Spleen (tissue), 11 donors: ENCODE measurements around the gene LAX1. TPM values are rescaled to one million over a fixed set of nuclear protein-coding genes. Genes with fewer than 3 reads are reported as not detected.

ENCODE experiments used
- DNase-seq: peaks from one replicate; pipeline ENCODE4 v3.0.0-alpha.2; 2020
- H3K27ac ChIP-seq, 8 donors: fragments of 200-600 bp; sonication (generic) in 7 of 8; 1 replicate in 4 of 8; 2 replicates in 4 of 8; pipeline versions ENCODE4 v1.5.0 to v1.8.0; 2016 to 2021; ENCODE audit warnings: inconsistent platforms in 4 of 8, mild to moderate bottlenecking in 4 of 8, moderate library complexity in 1 of 8
- H3K27me3 ChIP-seq, 7 donors: fragments of 200-600 bp; sonication (generic) in 6 of 7; replicated peaks in 1 of 7; 1 replicate in 4 of 7; 2 replicates in 3 of 7; pipeline versions ENCODE4 v1.5.0 to v1.8.0; 2016 to 2021; ENCODE audit warnings: inconsistent platforms in 3 of 7, mild to moderate bottlenecking in 1 of 7
- H3K36me3 ChIP-seq, 6 donors: fragments of 200-600 bp; sonication (generic) in 5 of 6; 1 replicate in 4 of 6; 2 replicates in 2 of 6; pipeline versions ENCODE4 v1.5.0 to v1.8.0; 2016 to 2021; ENCODE audit warnings: inconsistent platforms in 2 of 6
- H3K4me1 ChIP-seq, 6 donors: fragments of 200-600 bp; sonication (generic) in 5 of 6; 1 replicate in 3 of 6; 2 replicates in 3 of 6; pipeline versions ENCODE4 v1.5.0 to v1.8.0; 2016 to 2021; ENCODE audit warnings: inconsistent platforms in 3 of 6
- H3K4me3 ChIP-seq, 8 donors: fragments of 200-600 bp; sonication (generic) in 7 of 8; 1 replicate in 4 of 8; 2 replicates in 4 of 8; pipeline versions ENCODE4 v1.5.0 to v1.8.0; 2016 to 2021; ENCODE audit warnings: inconsistent platforms in 4 of 8, mild to moderate bottlenecking in 4 of 8, moderate library complexity in 2 of 8
- H3K9me3 ChIP-seq, 8 donors: fragments of 200-600 bp; sonication (generic) in 7 of 8; 1 replicate in 4 of 8; 2 replicates in 4 of 8; pipeline versions ENCODE4 v1.5.0 to v1.8.0; 2016 to 2021; ENCODE audit warnings: inconsistent platforms in 4 of 8
- CTCF ChIP-seq, 11 experiments: fragments of 200-600 bp in 7 of 11; fragments of 450-650 bp in 4 of 11; sonication (generic) in 4 of 11; IDR thresholded peaks in 8 of 11; conservative IDR thresholded peaks in 3 of 11; 1 replicate in 7 of 11; 2 replicates in 4 of 11; pipeline versions ENCODE4 v1.4.0 to v1.8.0; 2016 to 2021; ENCODE audit warnings: antibody characterized with exemption in 11 of 11, inconsistent platforms in 4 of 11, mild to moderate bottlenecking in 1 of 11
- POLR2A ChIP-seq, 3 donors: fragments of 450-650 bp; IDR thresholded peaks; one replicate each; pipeline ENCODE4 v1.5.1; 2017; ENCODE audit warnings: antibody characterized with exemption in 3 of 3, mild to moderate bottlenecking in 1 of 3
- POLR2AphosphoS5 ChIP-seq, 3 donors: sonication (generic); formaldehyde crosslinking; IDR thresholded peaks; one replicate each; pipeline ENCODE4 v1.5.1; 2017; ENCODE audit warnings: antibody characterized with exemption in 3 of 3
- WGBS, 5 donors: extraction: QIAGEN DNeasy Blood & Tissue Kit in 3 of 5; methylation state at CpG; one replicate each; pipeline versions ENCODE4 v1.1.5 to v1.1.7; 2013 to 2018; 5-methylcytosine and 5-hydroxymethylcytosine counted together
- intact Hi-C: fragments of 100-400 bp; cut with DNase I; formaldehyde crosslinking; loops from one replicate; pipeline ENCODE4 v1.15.0; 2023; ENCODE audit warnings: low total_unique reads
- polyA plus RNA-seq, 3 donors: library from polyadenylated mRNA; stranded (reverse); fragments of 200-250 nt; gene quantifications; one replicate each; pipeline ENCODE4 v1.2.1, GENCODE V29; 2013
- total RNA-seq, 7 donors: library from RNA; depleted of rRNA in 3 of 7; stranded (reverse); fragments of >200 nt in 3 of 7; fragmentation: NEBNext Ultra II Directional in 4 of 7; extraction: Animal tissue kit (Norgen Biotek cat#: 25700) in 4 of 7; gene quantifications; one replicate each; pipeline versions ENCODE4 v1.1.0 to v1.2.1, GENCODE V29; 2016 to 2021
- donor health status: healthy with polysubstance abuse.
- donor health status: DM: no; HTN: no; CAD: no; lungs with moderate emphysema.
- donor health status: DM: no; HTN: no; CAD: no.
- donor health status: Bipolar disorder and iron deficiency.
- donor health status: healthy.
- donor health status: DM: no; HTN: no; CAD: no.
- donor health status: DM: yes; HTN: yes; CAD: no.

The LAX1 gene
- total and polyA plus RNA-seq, 10 donors, result 1.00 to 24.3 (median 13.0) TPM

GRCh38 chr1:203796236-203796605 lies 31.2 kb downstream of the LAX1 start:
- Histone ChIP-seq H3K4me1 (peaks cover 40 to 57% (median 55%) of the 10 kb centered on the region in 6 donors), H3K27ac (peak overlapping the region; percentile 88 to 98 (median 96)), H3K4me3 (peak overlapping the region; percentile 51 to 92 (median 80)), H3K27me3 (no peaks in the 10 kb centered on the region), H3K9me3 (no peaks in the 10 kb centered on the region), H3K36me3 (peaks cover 0 to 39% (median 11%) of the 10 kb centered on the region in 6 donors)
- intact Hi-C loops, result no loop called here
- TF ChIP-seq POLR2AphosphoS5 (IDR thresholded peaks at IDR 0.05) (no peak), POLR2A (IDR thresholded peaks at IDR 0.05) (no peak), CTCF (IDR thresholded peaks at IDR 0.05 in 8 of 11, conservative IDR thresholded peaks at IDR 0.05 in 3 of 11) (no peak)
- 0 to 1% (median 0%) methylated on average over 12 of the region's 12 CpGs for WGBS, 5 donors
- peak; percentile 76 for DNase-seq

DNA sequence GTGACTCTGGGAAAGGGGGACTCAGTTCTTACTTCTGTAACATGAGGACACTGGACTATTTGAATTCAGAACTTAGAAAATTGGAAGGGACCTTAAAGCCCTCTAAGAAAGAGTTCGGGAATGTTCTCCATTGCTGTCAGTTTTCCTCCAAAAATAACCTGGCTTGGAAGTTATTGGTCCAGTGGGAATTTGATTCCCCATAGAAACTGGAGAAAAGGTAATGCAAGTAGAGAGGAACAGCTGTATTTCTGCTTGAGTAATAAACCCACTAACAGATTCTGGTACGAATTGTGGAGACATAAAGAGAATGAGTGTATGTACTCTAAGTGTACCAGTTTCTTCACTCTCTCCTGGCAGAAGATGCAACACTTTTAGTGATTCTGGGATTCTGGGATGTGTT lies 32.2 kb downstream of the LAX1 start:
- DNase-seq, result no peak
- intact Hi-C loops, result no loop called here
- WGBS, 5 donors, result 72 to 96% (median 76%) methylated on average over 2 of the region's 2 CpGs
- peak overlapping the region in 6 of 8 donors; percentile 55 to 92 (median 80) for H3K4me3 ChIP-seq
- peak overlapping the region in 2 of 8 donors; percentile 96 to 98 for H3K27ac ChIP-seq
- peaks cover 44 to 67% (median 64%) of the 10 kb centered on the region in 6 donors for H3K4me1 ChIP-seq
- H3K9me3 ChIP-seq, result no peaks in the 10 kb centered on the region
- TF ChIP-seq CTCF (IDR thresholded peaks at IDR 0.05 in 8 of 11, conservative IDR thresholded peaks at IDR 0.05 in 3 of 11) (no peak), POLR2A (IDR thresholded peaks at IDR 0.05) (no peak), POLR2AphosphoS5 (IDR thresholded peaks at IDR 0.05) (no peak)
- H3K27me3 ChIP-seq, result no peaks in the 10 kb centered on the region
- H3K36me3 ChIP-seq, result peaks cover 0 to 47% (median 11%) of the 10 kb centered on the region in 6 donors

GRCh38 chr1:203797948-203798655 lies 33.1 kb downstream of the LAX1 start:
- Histone ChIP-seq H3K4me3 (peak overlapping the region in 1 of 8 donors; percentile 92), H3K9me3 (no peaks in the 10 kb centered on the region), H3K36me3 (peaks cover 0 to 52% (median 15%) of the 10 kb centered on the region in 6 donors), H3K27ac (no peak overlapping the region), H3K4me1 (peaks cover 44 to 75% (median 67%) of the 10 kb centered on the region in 6 donors), H3K27me3 (no peaks in the 10 kb centered on the region)
- intact Hi-C loops, result no loop called here
- DNase-seq, result no peak
- no peak for TF ChIP-seq POLR2A (IDR thresholded peaks at IDR 0.05)
- no peak for TF ChIP-seq POLR2AphosphoS5 (IDR thresholded peaks at IDR 0.05)
- no peak for TF ChIP-seq CTCF (IDR thresholded peaks at IDR 0.05 in 8 of 11, conservative IDR thresholded peaks at IDR 0.05 in 3 of 11)
- 86 to 94% (median 92%) methylated on average over 6 of the region's 6 CpGs for WGBS, 5 donors

DNA sequence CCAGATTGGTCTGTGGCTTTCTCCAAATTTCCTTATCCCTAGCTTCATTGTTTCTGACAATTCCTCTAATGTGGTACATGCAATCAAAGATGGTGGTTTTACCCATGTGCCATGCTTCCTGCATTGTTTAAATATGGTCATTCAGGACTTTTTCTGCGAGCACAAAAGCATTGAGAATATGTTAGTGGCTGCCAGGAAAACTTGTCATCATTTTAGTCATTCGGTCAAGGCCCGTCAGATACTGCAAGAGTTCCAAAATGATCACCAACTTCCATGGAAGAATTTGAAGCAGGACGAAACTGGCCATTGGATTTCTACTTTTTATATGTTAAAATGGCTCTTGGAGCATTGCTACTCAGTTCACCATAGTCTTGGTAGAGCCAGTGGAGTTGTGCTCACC lies 34.2 kb downstream of the LAX1 start:
- Histone ChIP-seq H3K4me1 (peaks cover 44 to 84% (median 77%) of the 10 kb centered on the region in 6 donors), H3K4me3 (no peak overlapping the region), H3K36me3 (peaks cover 2 to 62% (median 24%) of the 10 kb centered on the region in 6 donors), H3K9me3 (no peaks in the 10 kb centered on the region), H3K27ac (no peak overlapping the region), H3K27me3 (no peaks in the 10 kb centered on the region)
- TF ChIP-seq CTCF (IDR thresholded peaks at IDR 0.05 in 8 of 11, conservative IDR thresholded peaks at IDR 0.05 in 3 of 11), result no peak
- TF ChIP-seq POLR2A (IDR thresholded peaks at IDR 0.05), result no peak
- intact Hi-C loops, result no loop called here
- no peak for DNase-seq
- 83 to 95% (median 93%) methylated on average over 4 of the region's 4 CpGs for WGBS, 5 donors
